T-helper 1 cell treated with Interleukin-12 subunit alpha and Interleukin-12 subunit beta and Interleukin-4 antibody, amounts not matched to agents 30 μg/mL and 1 μg/mL, for 36 hours (primary cell): ENCODE measurements around the gene EDAR.

Source experiments
- H3K27ac Mint-ChIP-seq: one replicate; pipeline ENCODE4 v1.8.0; 2021; ENCODE audit warnings: mild to moderate bottlenecking, mixed read lengths
- H3K27me3 Mint-ChIP-seq: one replicate; pipeline ENCODE4 v1.8.0; 2021; ENCODE audit warnings: low read depth, mixed read lengths
- H3K36me3 Mint-ChIP-seq: one replicate; pipeline ENCODE4 v1.8.0; 2021; ENCODE audit warnings: low read depth, mixed read lengths
- H3K4me1 Mint-ChIP-seq: one replicate; pipeline ENCODE4 v1.8.0; 2021; ENCODE audit warnings: low read depth, mixed read lengths
- H3K4me3 Mint-ChIP-seq: one replicate; pipeline ENCODE4 v1.8.0; 2021; ENCODE audit warnings: mild to moderate bottlenecking, moderate library complexity, mixed read lengths
- H3K9me3 Mint-ChIP-seq: one replicate; pipeline ENCODE4 v1.8.0; 2021; ENCODE audit warnings: mixed read lengths

The EDAR gene

DNA sequence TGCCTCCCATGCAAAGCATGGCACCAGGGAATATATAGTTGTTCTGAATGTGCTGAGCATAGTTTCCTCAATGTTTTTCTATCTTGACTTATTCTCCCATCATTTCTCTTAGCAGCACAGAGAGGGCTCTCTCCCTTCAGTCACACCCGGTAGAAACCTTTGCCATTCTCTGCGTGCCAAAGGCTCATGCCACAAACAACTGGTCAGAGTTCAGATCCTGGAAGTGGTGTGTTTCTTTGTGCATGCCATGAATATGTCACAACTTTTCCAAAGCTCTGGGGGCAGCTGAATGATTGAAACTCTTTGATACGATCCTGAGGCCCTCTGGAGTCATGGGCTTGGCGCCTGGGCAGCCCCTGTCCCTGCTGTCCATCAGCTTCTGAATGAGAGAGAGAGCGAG, 28.0 kb upstream of the EDAR start:
- no peaks in the 10 kb centered on the region for H3K9me3 Mint-ChIP-seq
- H3K36me3 Mint-ChIP-seq, result no peaks in the 10 kb centered on the region
- peaks cover 5% of the 10 kb centered on the region for H3K27me3 Mint-ChIP-seq
- no peak overlapping the region for H3K4me3 Mint-ChIP-seq
- H3K4me1 Mint-ChIP-seq, result peaks cover 5% of the 10 kb centered on the region
- no peak overlapping the region for H3K27ac Mint-ChIP-seq

DNA sequence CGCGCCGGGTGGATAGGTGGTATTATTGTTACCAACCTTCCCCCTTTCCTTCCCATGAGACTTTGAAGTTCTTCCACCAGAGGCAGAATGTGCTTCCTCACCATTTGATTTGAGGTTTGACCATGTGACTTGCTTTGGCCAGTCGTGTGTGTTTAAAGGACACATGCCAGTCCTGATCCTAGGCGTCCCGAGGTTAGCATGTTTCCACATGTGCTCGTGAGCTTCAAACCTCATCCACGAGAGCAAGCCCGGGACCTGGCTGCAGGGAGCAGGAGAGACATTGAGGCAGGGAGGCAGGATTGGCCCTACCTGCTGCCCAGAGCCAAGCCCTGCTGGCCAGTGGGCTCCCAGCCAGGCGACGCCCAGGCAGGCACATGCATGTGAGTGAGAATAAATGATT, 27.4 kb upstream of the EDAR start:
- peaks cover 5% of the 10 kb centered on the region for H3K4me1 Mint-ChIP-seq
- H3K27me3 Mint-ChIP-seq, result peaks cover 5% of the 10 kb centered on the region
- no peak overlapping the region for H3K27ac Mint-ChIP-seq
- no peak overlapping the region for H3K4me3 Mint-ChIP-seq
- H3K36me3 Mint-ChIP-seq, result no peaks in the 10 kb centered on the region
- no peaks in the 10 kb centered on the region for H3K9me3 Mint-ChIP-seq

- H3K36me3 Mint-ChIP-seq, result no peaks in the 10 kb centered on the region
- H3K27me3 Mint-ChIP-seq, result peaks cover 5% of the 10 kb centered on the region
- H3K9me3 Mint-ChIP-seq, result no peaks in the 10 kb centered on the region
- H3K4me3 Mint-ChIP-seq, result no peak overlapping the region
- no peak overlapping the region for H3K27ac Mint-ChIP-seq
- H3K4me1 Mint-ChIP-seq, result peaks cover 2% of the 10 kb centered on the region
Observed at GRCh38 chr2:109014476-109014875, 25.5 kb upstream of the EDAR start.

GRCh38 chr2:109013051-109013450, 24.0 kb upstream of the EDAR start:
- H3K27ac Mint-ChIP-seq, result no peak overlapping the region

DNA sequence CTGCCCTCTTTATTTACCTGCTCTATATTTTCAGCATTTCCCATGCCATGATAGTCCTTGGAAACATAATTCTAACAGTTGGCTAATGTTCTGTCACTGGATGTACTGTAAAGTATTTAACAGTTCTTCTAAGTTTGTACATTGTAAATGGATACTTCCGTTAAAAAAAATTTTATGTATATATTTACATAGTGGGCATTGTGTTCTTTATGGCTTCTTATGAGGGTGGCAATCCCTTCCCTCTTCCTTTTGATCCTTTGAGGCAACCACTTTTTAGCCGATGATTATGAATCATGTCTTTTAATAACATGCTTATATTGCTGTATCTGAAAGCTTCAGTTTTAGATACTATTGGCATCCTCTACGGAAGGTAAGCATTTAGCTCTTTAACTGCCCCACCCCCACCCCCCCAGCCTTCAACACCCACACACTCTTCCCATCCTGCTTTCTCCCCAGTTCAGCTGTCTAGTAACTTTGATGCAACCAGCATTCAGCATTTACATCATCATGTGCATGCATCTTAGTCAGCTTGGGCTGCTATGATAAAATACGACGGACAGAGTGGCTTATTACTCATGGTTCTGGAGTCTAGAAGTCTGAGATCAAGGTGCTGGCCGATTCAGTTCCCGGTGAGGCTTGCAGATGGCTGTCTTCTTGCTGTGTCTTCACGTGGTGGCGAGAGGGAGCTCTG, 21.0 kb upstream of the EDAR start:
- peaks cover 2% of the 10 kb centered on the region for H3K4me1 Mint-ChIP-seq
- H3K9me3 Mint-ChIP-seq, result no peaks in the 10 kb centered on the region
- no peak overlapping the region for H3K4me3 Mint-ChIP-seq
- H3K27ac Mint-ChIP-seq, result no peak overlapping the region
- H3K27me3 Mint-ChIP-seq, result peaks cover 8% of the 10 kb centered on the region
- no peaks in the 10 kb centered on the region for H3K36me3 Mint-ChIP-seq

More at GRCh38 chr2:109013051-109013450, 24.0 kb upstream of the EDAR start:
- H3K27me3 Mint-ChIP-seq, result peaks cover 5% of the 10 kb centered on the region
- no peaks in the 10 kb centered on the region for H3K9me3 Mint-ChIP-seq
- no peaks in the 10 kb centered on the region for H3K36me3 Mint-ChIP-seq
- H3K4me1 Mint-ChIP-seq, result peaks cover 2% of the 10 kb centered on the region
- H3K4me3 Mint-ChIP-seq, result no peak overlapping the region

GRCh38 chr2:109006971-109007370, 18.0 kb upstream of the EDAR start:
- Mint-ChIP-seq H3K36me3 (no peaks in the 10 kb centered on the region), H3K4me3 (no peak overlapping the region), H3K27ac (no peak overlapping the region), H3K4me1 (peaks cover 2% of the 10 kb centered on the region), H3K27me3 (peaks cover 8% of the 10 kb centered on the region), H3K9me3 (no peaks in the 10 kb centered on the region)

DNA sequence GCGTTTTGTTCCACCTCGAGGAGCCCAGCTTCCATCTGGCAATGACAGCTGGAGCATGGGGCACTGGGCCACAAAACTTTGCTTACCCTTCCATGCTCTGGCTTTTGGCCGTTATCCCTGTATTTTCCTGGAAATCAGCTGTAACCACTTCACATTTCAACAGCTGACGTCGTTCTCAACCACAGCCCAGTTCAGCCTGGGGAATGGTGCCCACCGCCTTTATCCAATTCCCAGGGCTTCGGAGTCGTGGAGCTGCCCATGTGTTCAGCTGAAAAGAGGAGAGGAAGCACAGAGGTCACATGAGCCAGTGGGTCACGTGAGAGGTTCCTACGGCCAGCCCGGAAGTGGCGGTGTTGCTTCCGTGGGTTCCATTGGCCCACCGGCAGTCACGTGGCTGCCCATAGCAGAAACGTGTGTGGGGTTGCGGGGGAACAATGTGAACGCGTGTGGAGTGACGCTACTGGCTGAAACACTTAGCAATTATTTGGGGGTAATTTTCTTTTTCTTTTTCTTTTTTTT, 16.7 kb upstream of the EDAR start:
- Mint-ChIP-seq H3K36me3 (no peaks in the 10 kb centered on the region), H3K27ac (no peak overlapping the region), H3K9me3 (no peaks in the 10 kb centered on the region), H3K4me3 (no peak overlapping the region), H3K27me3 (peaks cover 7% of the 10 kb centered on the region), H3K4me1 (peaks cover 2% of the 10 kb centered on the region)

GRCh38 chr2:109001201-109001600, 12.2 kb upstream of the EDAR start:
- Mint-ChIP-seq H3K9me3 (no peaks in the 10 kb centered on the region), H3K4me1 (no peaks in the 10 kb centered on the region), H3K36me3 (no peaks in the 10 kb centered on the region), H3K27me3 (no peaks in the 10 kb centered on the region), H3K4me3 (no peak overlapping the region), H3K27ac (no peak overlapping the region)

GRCh38 chr2:109000738-109001137, 11.7 kb upstream of the EDAR start:
- no peaks in the 10 kb centered on the region for H3K27me3 Mint-ChIP-seq
- H3K36me3 Mint-ChIP-seq, result no peaks in the 10 kb centered on the region
- H3K9me3 Mint-ChIP-seq, result no peaks in the 10 kb centered on the region
- H3K27ac Mint-ChIP-seq, result no peak overlapping the region
- H3K4me1 Mint-ChIP-seq, result no peaks in the 10 kb centered on the region
- H3K4me3 Mint-ChIP-seq, result no peak overlapping the region

GRCh38 chr2:108998911-108999310, 9.9 kb upstream of the EDAR start:
- H3K27ac Mint-ChIP-seq, result no peak overlapping the region
- H3K4me1 Mint-ChIP-seq, result no peaks in the 10 kb centered on the region
- H3K27me3 Mint-ChIP-seq, result no peaks in the 10 kb centered on the region
- no peaks in the 10 kb centered on the region for H3K9me3 Mint-ChIP-seq
- no peaks in the 10 kb centered on the region for H3K36me3 Mint-ChIP-seq
- no peak overlapping the region for H3K4me3 Mint-ChIP-seq

- Mint-ChIP-seq H3K27ac (no peak overlapping the region), H3K27me3 (peaks cover 8% of the 10 kb centered on the region), H3K9me3 (no peaks in the 10 kb centered on the region), H3K4me1 (peaks cover 2% of the 10 kb centered on the region), H3K4me3 (no peak overlapping the region), H3K36me3 (no peaks in the 10 kb centered on the region)
Observed at GRCh38 chr2:108994178-108994577, 5.2 kb upstream of the EDAR start.

DNA sequence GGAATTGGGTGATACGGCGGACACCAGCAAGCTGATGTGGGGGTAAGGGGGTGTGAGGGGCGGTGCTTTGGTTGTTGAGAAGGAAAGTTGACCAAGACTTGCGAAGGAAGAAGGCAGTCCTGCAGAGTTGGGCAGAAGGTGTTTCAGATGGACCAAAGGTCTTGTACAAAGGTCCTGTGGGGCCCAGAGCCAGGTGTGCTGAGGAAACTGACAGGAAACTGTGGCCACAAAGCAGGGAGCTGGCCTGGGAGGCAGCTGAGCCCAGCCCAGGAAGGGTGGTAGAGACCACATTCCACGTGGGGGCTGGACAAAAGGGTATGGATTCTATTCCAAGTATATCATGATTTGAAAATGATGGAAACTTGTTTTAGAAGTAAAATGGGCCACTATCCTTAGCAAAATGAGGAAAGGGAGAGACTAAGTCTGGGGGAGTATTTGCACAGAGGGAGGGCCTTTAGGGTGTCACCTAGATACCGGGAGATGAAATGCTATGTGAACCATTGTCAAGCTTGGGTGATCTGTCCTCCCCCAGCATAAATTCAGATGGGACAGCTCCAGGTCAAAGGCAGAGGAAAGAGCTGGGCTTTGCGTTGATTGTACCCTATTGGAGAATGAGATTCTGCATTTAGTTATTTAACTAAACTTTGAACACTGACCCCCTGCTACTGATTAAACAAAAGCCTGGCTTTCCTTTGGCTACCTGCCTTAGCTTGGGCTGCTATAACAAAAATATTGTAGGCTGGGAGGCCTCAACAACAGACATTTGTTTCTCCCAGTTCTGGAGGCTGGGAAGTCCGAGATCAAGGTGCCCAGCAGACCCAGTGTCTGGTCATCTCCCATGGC, 4.3 kb upstream of the EDAR start:
- H3K27me3 Mint-ChIP-seq, result peaks cover 16% of the 10 kb centered on the region

DNA sequence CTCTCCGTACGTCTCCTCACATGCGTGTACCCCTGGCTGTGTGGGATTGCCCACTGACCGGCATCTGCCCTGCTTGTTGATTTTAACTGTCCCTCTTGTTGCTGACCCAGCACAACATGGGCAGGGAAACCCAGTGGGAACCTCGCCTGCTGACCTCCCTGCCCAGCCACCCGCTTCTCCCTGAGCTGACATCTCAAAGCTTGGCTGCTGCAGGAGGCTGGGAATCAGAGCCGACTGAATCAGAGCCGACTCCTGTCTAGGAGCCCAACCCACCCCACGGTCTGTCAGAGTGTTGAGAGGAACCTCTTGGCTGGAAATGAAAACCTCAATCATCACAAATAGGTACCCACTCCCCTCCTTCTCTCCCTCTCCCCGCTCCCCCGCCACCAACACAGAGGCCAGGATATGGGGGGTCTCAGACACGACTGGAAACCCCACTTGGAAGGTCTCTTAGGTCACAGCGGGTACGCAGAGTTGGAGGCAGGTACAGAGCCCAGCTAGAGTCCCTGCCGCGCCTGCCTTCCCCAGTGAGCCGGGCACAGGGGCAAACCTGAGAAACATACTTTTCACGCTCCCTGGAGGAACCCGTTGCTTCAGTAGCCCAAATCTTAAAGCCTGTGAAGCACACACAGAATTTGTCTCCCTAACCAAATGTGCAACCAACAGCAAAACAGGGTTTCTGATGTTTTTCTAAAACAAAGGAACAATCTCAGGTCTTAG, 784 bp downstream of the EDAR start:
- Mint-ChIP-seq H3K27me3 (peaks cover 27% of the 10 kb centered on the region), H3K27ac (no peak overlapping the region), H3K9me3 (no peaks in the 10 kb centered on the region), H3K4me3 (peak overlapping the region; percentile 65), H3K36me3 (no peaks in the 10 kb centered on the region), H3K4me1 (peaks cover 18% of the 10 kb centered on the region)

More for the DNA sequence above, 4.3 kb upstream of the EDAR start:
- no peaks in the 10 kb centered on the region for H3K36me3 Mint-ChIP-seq
- peaks cover 10% of the 10 kb centered on the region for H3K4me1 Mint-ChIP-seq
- no peaks in the 10 kb centered on the region for H3K9me3 Mint-ChIP-seq
- H3K4me3 Mint-ChIP-seq, result no peak overlapping the region
- no peak overlapping the region for H3K27ac Mint-ChIP-seq

DNA sequence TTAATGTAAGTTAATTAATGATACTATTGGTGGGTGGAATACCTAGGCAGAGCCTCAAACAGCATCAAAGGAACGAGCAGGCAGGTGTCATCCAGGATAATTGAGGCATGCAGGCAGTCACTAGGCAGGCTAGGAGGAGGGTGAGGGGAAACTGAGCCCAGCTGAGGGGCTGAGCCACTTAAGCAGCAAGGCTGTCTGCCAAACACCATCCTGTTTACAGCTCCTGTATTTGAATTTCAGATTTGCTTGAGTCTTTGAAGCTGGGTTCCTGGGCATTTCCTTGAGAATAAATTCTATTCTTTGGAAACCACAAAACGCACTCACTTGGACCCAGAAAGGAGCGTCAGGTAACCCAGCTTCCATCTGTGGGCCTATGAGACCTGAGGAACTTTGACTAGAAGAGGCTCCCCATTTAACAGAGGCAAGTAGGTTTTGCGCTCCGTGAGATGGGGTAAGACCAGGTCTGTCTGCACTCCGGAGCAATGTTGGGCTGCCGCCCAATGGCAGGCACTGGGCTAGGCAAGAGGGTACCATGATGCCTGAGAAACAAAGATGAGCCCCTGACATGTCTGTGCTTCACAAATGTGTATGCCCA, 2.0 kb downstream of the EDAR start:
- Mint-ChIP-seq H3K4me3 (no peak overlapping the region), H3K36me3 (no peaks in the 10 kb centered on the region), H3K9me3 (no peaks in the 10 kb centered on the region), H3K27me3 (peaks cover 27% of the 10 kb centered on the region), H3K27ac (no peak overlapping the region), H3K4me1 (peaks cover 18% of the 10 kb centered on the region)
